H9 (cell line): ENCODE data around the gene LCTL. TPM values are rescaled to one million over a fixed set of nuclear protein-coding genes. Genes with fewer than 3 reads are reported as not detected.

Experiments used
- DNase-seq: peaks from one replicate; pipeline ENCODE4 v3.0.0-alpha.2; 2017
- H2AFZ ChIP-seq: one replicate; pipeline ENCODE4 v1.6.1; 2013; ENCODE audit warnings: mild to moderate bottlenecking, low read length, control low read depth, moderate library complexity
- H2AK5ac ChIP-seq: 2 replicates; pipeline ENCODE4 v1.6.1; 2013; ENCODE audit warnings: low read length, control low read depth, mixed read lengths; ENCODE audit not compliant: insufficient read length
- H2BK120ac ChIP-seq: one replicate; pipeline ENCODE4 v1.6.1; 2013; ENCODE audit warnings: low read depth, mild to moderate bottlenecking, low read length, control low read depth, inconsistent platforms; ENCODE audit not compliant: poor library complexity, severe bottlenecking
- H2BK12ac ChIP-seq: 2 replicates; pipeline ENCODE4 v1.6.1; 2013; ENCODE audit warnings: low read length, control low read depth, mixed read lengths, low read depth; ENCODE audit not compliant: insufficient read length
- H2BK15ac ChIP-seq: 2 replicates; pipeline ENCODE4 v1.6.1; 2013; ENCODE audit warnings: low read depth, low read length, control low read depth
- H2BK20ac ChIP-seq: one replicate; pipeline ENCODE4 v1.6.1; 2013; ENCODE audit warnings: low read depth, mild to moderate bottlenecking, low read length, control low read depth, inconsistent platforms; ENCODE audit not compliant: poor library complexity, severe bottlenecking
- H2BK5ac ChIP-seq: 2 replicates; pipeline ENCODE4 v1.6.1; 2013; ENCODE audit warnings: low read length, control low read depth, mixed read lengths; ENCODE audit not compliant: insufficient read length
- H3K14ac ChIP-seq: 2 replicates; pipeline ENCODE4 v1.6.1; 2013; ENCODE audit warnings: low read length, control low read depth; ENCODE audit not compliant: insufficient read depth
- H3K18ac ChIP-seq: 2 replicates; pipeline ENCODE4 v1.6.1; 2013; ENCODE audit warnings: low read depth, mild to moderate bottlenecking, mixed read lengths, low read length, control low read depth; ENCODE audit not compliant: insufficient read length
- H3K23ac ChIP-seq: 2 replicates; pipeline ENCODE4 v1.6.1; 2013; ENCODE audit warnings: low read length, control low read depth, mixed read lengths, low read depth; ENCODE audit not compliant: insufficient read length
- H3K23me2 ChIP-seq: 2 replicates; pipeline ENCODE4 v1.6.1; 2013; ENCODE audit warnings: low read depth, mild to moderate bottlenecking, mixed read lengths, low read length, control low read depth; ENCODE audit not compliant: insufficient read length, poor library complexity, severe bottlenecking
- H3K27ac ChIP-seq: 2 replicates; pipeline ENCODE4 v1.5.1; 2013; ENCODE audit warnings: low read length, control low read depth, mixed read lengths, low read depth; ENCODE audit not compliant: insufficient read length
- H3K27me3 ChIP-seq: 2 replicates; pipeline ENCODE4 v1.6.1; 2013; ENCODE audit warnings: low read length, control low read depth, inconsistent platforms; ENCODE audit not compliant: insufficient read depth
- H3K4ac ChIP-seq: 2 replicates; pipeline ENCODE4 v1.6.1; 2013; ENCODE audit warnings: low read depth, mild to moderate bottlenecking, control low read depth, inconsistent platforms, low read length, moderate library complexity
- H3K4me1 ChIP-seq: 2 replicates; pipeline ENCODE4 v1.6.1; 2013; ENCODE audit warnings: low read length, control low read depth, inconsistent platforms; ENCODE audit not compliant: insufficient read depth
- H3K4me2 ChIP-seq: 2 replicates; pipeline ENCODE4 v1.6.1; 2013; ENCODE audit warnings: low read length, control low read depth, mixed read lengths; ENCODE audit not compliant: insufficient read length, insufficient read depth
- H3K56ac ChIP-seq: 2 replicates; pipeline ENCODE4 v1.6.1; 2013; ENCODE audit warnings: low read depth, mild to moderate bottlenecking, mixed read lengths, low read length, control low read depth; ENCODE audit not compliant: insufficient read length
- H3K79me1 ChIP-seq: 2 replicates; pipeline ENCODE4 v1.6.1; 2013; ENCODE audit warnings: low read depth, mild to moderate bottlenecking, moderate library complexity, low read length, control low read depth, inconsistent platforms; ENCODE audit not compliant: insufficient read depth, poor library complexity, severe bottlenecking
- H3K79me2 ChIP-seq: 2 replicates; pipeline ENCODE4 v1.6.1; 2013; ENCODE audit warnings: low read length, control low read depth, inconsistent platforms; ENCODE audit not compliant: insufficient read depth
- H3K9ac ChIP-seq: 2 replicates; pipeline ENCODE4 v1.6.1; 2013; ENCODE audit warnings: low read length, control low read depth, mixed read lengths; ENCODE audit not compliant: insufficient read length; ENCODE audit errors: extremely low read depth
- H3K9me3 ChIP-seq: one replicate; pipeline ENCODE4 v1.6.1; 2013; ENCODE audit warnings: low read depth, low read length, inconsistent platforms; ENCODE audit not compliant: control insufficient read depth
- H3T11ph ChIP-seq: one replicate; pipeline ENCODE4 v1.6.1; 2013; ENCODE audit warnings: mild to moderate bottlenecking, low read length, control low read depth, inconsistent platforms
- H4K20me1 ChIP-seq: one replicate; pipeline ENCODE4 v1.6.1; 2013; ENCODE audit not compliant: control insufficient read depth, insufficient read length, insufficient read depth
- H4K5ac ChIP-seq: 2 replicates; pipeline ENCODE4 v1.6.1; 2013; ENCODE audit warnings: low read depth, mild to moderate bottlenecking, mixed read lengths, low read length, control low read depth; ENCODE audit not compliant: insufficient read length
- H4K8ac ChIP-seq: replicated peaks from 2 replicates; pipeline ENCODE4 v1.6.1; 2013; ENCODE audit warnings: low read length, control low read depth, mixed read lengths, low read depth; ENCODE audit not compliant: insufficient read length
- H4K91ac ChIP-seq: 2 replicates; pipeline ENCODE4 v1.6.1; 2013; ENCODE audit warnings: low read depth, mild to moderate bottlenecking, moderate library complexity, mixed read lengths, low read length, control low read depth; ENCODE audit not compliant: insufficient read length
- H3K27ac Mint-ChIP-seq, 3 experiments: 2 replicates in 2 of 3; 3 replicates in 1 of 3; pipeline ENCODE4 v1.8.0; 2020 to 2021; ENCODE audit warnings: mixed read lengths in 3 of 3, mild to moderate bottlenecking in 1 of 3, moderate library complexity in 1 of 3
- H3K27me3 Mint-ChIP-seq: 2 replicates; pipeline ENCODE4 v1.8.0; 2021; ENCODE audit warnings: low read depth, mild to moderate bottlenecking, moderate library complexity, mixed read lengths
- H3K36me3 Mint-ChIP-seq, 3 experiments: 2 replicates in 2 of 3; 3 replicates in 1 of 3; pipeline ENCODE4 v1.8.0; 2020 to 2021; ENCODE audit warnings: low read depth in 3 of 3, mixed read lengths in 3 of 3; ENCODE audit not compliant: insufficient read depth in 1 of 3
- H3K4me1 Mint-ChIP-seq, 2 experiments: 2 replicates each; pipeline ENCODE4 v1.8.0; 2020; ENCODE audit warnings: mixed read lengths in 2 of 2
- H3K4me3 Mint-ChIP-seq, 2 experiments: 2 replicates in 1 of 2; 3 replicates in 1 of 2; pipeline ENCODE4 v1.8.0; 2020 to 2021; ENCODE audit warnings: mild to moderate bottlenecking in 2 of 2, mixed read lengths in 2 of 2, moderate library complexity in 1 of 2
- H3K9me3 Mint-ChIP-seq, 2 experiments: 2 replicates in 1 of 2; 3 replicates in 1 of 2; pipeline ENCODE4 v1.8.0; 2020; ENCODE audit warnings: mild to moderate bottlenecking in 2 of 2, mixed read lengths in 2 of 2, moderate library complexity in 1 of 2
- WGBS: extraction: QIAGEN DNeasy Blood & Tissue Kit; methylation state at CpG from one replicate; pipeline ENCODE4 v1.1.7; 2013; ENCODE audit warnings: missing lambda C conversion rate, low lambda C conversion rate, mixed read lengths; ENCODE audit not compliant: insufficient read length; ENCODE audit errors: extremely low coverage; 5-methylcytosine and 5-hydroxymethylcytosine counted together
- total RNA-seq: library from RNA; stranded (reverse); gene quantifications from 2 replicates; pipeline ENCODE4 v1.2.1, GENCODE V29; 2021
- TF ChIP-seq, protein P1 (sequence below): fragments of 200-600 bp; sonication (generic); conservative IDR thresholded peaks from 3 replicates; pipeline ENCODE4 v1.8.0; 2021; ENCODE audit warnings: antibody characterized with exemption, mild to moderate bottlenecking

LCTL gene
- total RNA-seq, 1 experiment from 2014 or later, result 2.3 TPM

GRCh38 chr15:66613743-66614142 lies 47.9 kb upstream of the LCTL start:
- Histone ChIP-seq H2BK12ac (no peak overlapping the region), H3K4me1 (0 out of 2 replicates have a peak, but pooled peaks cover 6% of the 10 kb centered on the region), H3K4me2 (no peak overlapping the region), H3K14ac (no peak overlapping the region), H4K20me1 (no peaks in the 10 kb centered on the region), H3K23ac (no peak overlapping the region), H3K27ac (no peak overlapping the region), H2BK5ac (no peak overlapping the region), H4K5ac (no peak overlapping the region), H3K27me3 (no peaks in the 10 kb centered on the region; the same call in 1 of the 2 replicates), H3K79me1 (no peaks in the 10 kb centered on the region), H2BK120ac (no peak overlapping the region), H2AK5ac (no peak overlapping the region), H4K91ac (no peak overlapping the region), H3K18ac (no peak overlapping the region), H4K8ac (no peak overlapping the region), H3K9me3 (no peaks in the 10 kb centered on the region), H2BK20ac (no peak overlapping the region), H3K9ac (no peak overlapping the region), H3K79me2 (no peaks in the 10 kb centered on the region), H3K23me2 (no peaks in the 10 kb centered on the region), H3K4ac (no peak overlapping the region), H2BK15ac (no peak overlapping the region), H3T11ph (no peak overlapping the region), H2AFZ (no peak overlapping the region), H3K56ac (no peak overlapping the region)
- no peak for DNase-seq
- no peaks in the 10 kb centered on the region for H3K36me3 Mint-ChIP-seq
- TF ChIP-seq, protein P1, sequence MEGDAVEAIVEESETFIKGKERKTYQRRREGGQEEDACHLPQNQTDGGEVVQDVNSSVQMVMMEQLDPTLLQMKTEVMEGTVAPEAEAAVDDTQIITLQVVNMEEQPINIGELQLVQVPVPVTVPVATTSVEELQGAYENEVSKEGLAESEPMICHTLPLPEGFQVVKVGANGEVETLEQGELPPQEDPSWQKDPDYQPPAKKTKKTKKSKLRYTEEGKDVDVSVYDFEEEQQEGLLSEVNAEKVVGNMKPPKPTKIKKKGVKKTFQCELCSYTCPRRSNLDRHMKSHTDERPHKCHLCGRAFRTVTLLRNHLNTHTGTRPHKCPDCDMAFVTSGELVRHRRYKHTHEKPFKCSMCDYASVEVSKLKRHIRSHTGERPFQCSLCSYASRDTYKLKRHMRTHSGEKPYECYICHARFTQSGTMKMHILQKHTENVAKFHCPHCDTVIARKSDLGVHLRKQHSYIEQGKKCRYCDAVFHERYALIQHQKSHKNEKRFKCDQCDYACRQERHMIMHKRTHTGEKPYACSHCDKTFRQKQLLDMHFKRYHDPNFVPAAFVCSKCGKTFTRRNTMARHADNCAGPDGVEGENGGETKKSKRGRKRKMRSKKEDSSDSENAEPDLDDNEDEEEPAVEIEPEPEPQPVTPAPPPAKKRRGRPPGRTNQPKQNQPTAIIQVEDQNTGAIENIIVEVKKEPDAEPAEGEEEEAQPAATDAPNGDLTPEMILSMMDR, result no peak
- H3K4me1 Mint-ChIP-seq, result peaks cover 14 to 21% of the 10 kb centered on the region in 2 experiments
- H3K4me3 Mint-ChIP-seq, result no peak overlapping the region
- peak overlapping the region in 1 of 3 experiments; percentile 52; a peak in 1 of 7 replicates for H3K27ac Mint-ChIP-seq
- H3K9me3 Mint-ChIP-seq, result no peaks in the 10 kb centered on the region
- WGBS, result no CpG with 5 or more reads among the region's 3 CpGs
- no peaks in the 10 kb centered on the region; the same call in 1 of the 2 replicates for H3K27me3 Mint-ChIP-seq
